Nucleus accumbens (tissue), 56 donors: Measurements from ENCODE around the gene NTRK3.

Experiments
- DNase-seq, 56 donors: peaks; one replicate each; lab custom pipeline; 2025; lab: John Stamatoyannopoulos, UW

NTRK3 gene

GRCh38 chr15:88256279-88257230 lies at the start of gene NTRK3:
Gene NTRK3 (minus strand): TSS chr15:88256739. CDS start chr15:88256153, 586 bp downstream.
- DNase-seq = peak in 48 of 56 donors; percentile 10 to 78 (median 42)

- DNase-seq = no peak
These were observed 46.9 kb upstream of the NTRK3 start for GRCh38 chr15:88303395-88303794.

GRCh38 chr15:88302373-88302772 lies 45.8 kb upstream of the NTRK3 start:
- DNase-seq = peak in 2 of 56 donors; percentile 0 to 11

- DNase-seq = no peak
These were observed 44.8 kb upstream of the NTRK3 start for GRCh38 chr15:88301311-88301710.

- DNase-seq = no peak
These were observed 44.3 kb upstream of the NTRK3 start for GRCh38 chr15:88300861-88301260.

GRCh38 chr15:88300089-88300488 lies 43.5 kb upstream of the NTRK3 start:
- no peak for DNase-seq

- DNase-seq = no peak
These were observed 43.0 kb upstream of the NTRK3 start for GRCh38 chr15:88299497-88299896.

- DNase-seq = no peak
These were observed 32.1 kb upstream of the NTRK3 start for GRCh38 chr15:88288661-88289060.

- no peak for DNase-seq
These were observed 31.7 kb upstream of the NTRK3 start for GRCh38 chr15:88288206-88288605.

GRCh38 chr15:88284318-88284998 lies 27.9 kb upstream of the NTRK3 start:
- DNase-seq = no peak

- DNase-seq = no peak
These were observed 26.1 kb upstream of the NTRK3 start for GRCh38 chr15:88282614-88283013.

- no peak for DNase-seq
These were observed 20.4 kb upstream of the NTRK3 start for GRCh38 chr15:88276821-88277410.

- DNase-seq = peak in 36 of 56 donors; percentile 6 to 85 (median 46)
These were observed 19.3 kb upstream of the NTRK3 start for GRCh38 chr15:88275804-88276203.

GRCh38 chr15:88274553-88275460 lies 18.3 kb upstream of the NTRK3 start:
- peak in 52 of 56 donors; percentile 12 to 86 (median 56) for DNase-seq

- no peak for DNase-seq
These were observed 15.9 kb upstream of the NTRK3 start for GRCh38 chr15:88272421-88272820.

GRCh38 chr15:88269356-88270062 lies 13.0 kb upstream of the NTRK3 start:
- no peak for DNase-seq

GRCh38 chr15:88267720-88268119 lies 11.2 kb upstream of the NTRK3 start:
- DNase-seq = no peak

GRCh38 chr15:88266170-88266569 lies 9.6 kb upstream of the NTRK3 start:
- DNase-seq = no peak

- DNase-seq = peak in 2 of 56 donors; percentile 11 to 26
These were observed 8.1 kb upstream of the NTRK3 start for GRCh38 chr15:88264622-88265021.
